HG02970 (cell line): ENCODE data around the gene NECTIN1.

ENCODE experiments used
- ATAC-seq: cut with Tn5 transposase; IDR thresholded peaks from one replicate; pipeline ENCODE4 v1.9.1; 2021; ENCODE audit warnings: mild to moderate bottlenecking, moderate library complexity, moderate number of reproducible peaks; ENCODE audit not compliant: unreplicated experiment, low FRiP score

The NECTIN1 gene

DNA sequence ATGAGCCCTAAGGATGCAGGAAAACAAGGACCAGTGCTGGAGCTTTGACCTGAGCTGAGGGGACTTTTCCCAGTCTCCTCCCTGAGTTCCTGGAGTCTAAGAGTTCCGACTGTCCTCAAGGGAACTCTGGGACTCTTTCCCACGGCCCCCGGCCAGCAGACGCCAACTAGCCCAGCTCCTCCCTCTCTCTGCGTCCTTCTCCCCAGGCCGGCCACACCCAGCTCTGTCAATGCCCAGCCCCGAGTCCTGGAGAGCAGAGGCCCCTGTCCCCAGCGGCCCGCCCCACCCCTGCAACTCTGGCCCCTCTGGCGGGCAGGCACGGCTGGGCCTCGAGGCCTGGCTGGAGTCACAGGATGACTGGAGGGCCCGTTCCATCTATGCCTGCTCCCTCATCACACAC lies 29.8 kb downstream of the NECTIN1 start:
- no peak for ATAC-seq

DNA sequence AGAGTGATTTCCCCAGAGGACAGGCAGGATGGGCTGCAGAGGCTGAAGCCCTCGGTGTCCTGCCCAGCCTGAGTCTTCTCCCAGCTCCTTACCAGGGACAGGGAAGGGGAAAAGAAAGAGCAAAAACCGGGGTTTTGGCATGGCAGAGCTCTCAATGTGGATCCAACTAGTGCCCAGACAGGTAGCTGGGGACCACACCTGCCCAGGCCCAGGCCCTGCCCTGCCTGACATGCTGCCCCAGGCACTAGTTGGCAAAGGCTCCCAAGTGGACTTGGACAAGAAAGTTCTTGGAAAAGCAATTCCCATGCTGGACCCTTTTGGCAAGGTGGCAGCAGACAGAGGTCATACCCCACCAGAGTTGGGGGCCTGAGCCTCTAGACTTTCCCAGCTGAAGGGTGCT lies 31.1 kb downstream of the NECTIN1 start:
- no peak for ATAC-seq

DNA sequence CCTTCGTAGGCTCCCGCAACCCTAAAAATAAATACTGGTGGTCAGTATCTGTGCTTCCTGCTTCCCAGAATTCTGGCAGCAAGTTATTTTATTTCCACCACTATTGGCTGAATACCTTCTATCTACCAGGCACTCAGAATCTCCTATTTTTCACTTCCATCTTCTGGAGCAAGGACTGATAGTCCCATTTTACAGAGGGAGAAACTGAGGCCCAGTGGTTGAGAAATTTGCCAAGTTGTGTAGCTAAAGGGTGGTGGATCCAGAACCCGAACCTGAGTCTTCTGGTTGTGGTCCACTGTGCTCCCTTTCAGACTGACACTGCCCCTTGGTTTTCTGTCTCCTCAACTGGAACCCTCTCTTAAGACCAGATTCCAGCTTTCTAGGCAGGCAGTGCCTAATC lies 31.6 kb downstream of the NECTIN1 start:
- no peak for ATAC-seq

DNA sequence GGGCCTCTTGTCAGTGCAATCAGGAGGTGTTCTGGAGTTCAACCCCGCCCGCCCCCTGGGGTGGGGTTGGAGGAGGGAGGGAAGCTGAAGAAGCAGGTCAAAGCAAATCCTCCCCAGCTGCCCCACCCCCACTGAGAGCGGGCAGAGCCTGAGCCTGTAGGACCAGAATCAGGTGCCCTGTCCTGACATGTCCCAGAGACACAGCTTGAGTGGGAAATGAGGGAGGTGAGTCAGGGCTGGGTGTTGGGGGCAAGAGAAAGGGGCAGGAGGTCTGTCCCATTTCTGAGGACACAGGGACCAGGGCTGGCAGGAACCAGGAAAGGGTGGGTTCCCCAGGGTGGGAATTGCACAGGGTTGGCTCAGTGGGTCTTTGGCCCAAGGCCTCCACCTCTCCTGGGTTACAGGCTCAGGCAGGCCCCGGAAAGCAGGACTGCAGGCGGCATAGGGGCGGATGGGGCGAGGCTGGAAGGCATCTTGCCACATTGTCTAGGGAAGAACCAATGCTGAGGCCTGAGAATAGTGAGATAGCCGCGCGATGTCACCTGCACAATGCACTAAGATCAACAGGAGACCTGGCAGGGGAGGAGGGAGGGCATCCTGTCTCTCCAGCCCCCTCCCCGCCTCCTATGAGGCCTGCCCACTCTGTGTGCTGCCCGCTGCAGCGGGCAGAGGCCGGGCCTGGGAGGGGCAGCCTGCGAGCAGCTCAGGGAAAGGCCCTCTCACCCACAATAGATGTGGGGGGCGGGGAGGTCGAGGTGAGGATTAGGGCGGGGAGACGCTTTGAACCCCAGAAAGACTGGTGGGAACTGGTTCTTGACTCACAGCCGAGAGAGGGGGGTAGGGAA lies 32.4 kb downstream of the NECTIN1 start:
- no peak for ATAC-seq

DNA sequence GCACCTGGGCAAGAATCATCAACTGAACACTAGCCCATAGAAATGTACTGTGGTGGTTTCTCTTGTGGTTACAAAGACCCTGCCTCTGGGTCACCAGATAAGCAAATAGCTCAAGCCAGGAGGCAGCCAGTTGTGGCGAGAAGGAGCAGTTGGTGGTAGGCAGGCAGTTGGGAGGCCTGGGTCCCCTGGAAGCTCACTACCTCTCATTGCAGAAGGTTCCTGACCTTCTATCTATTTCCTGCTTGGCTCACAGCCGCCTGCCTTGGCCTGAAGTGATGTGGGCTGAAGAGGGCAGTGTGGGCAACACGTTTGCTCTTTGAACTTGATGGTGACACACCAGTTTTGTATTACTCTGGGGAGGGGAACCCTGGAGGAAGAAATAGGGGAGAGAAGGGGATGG lies 34.7 kb downstream of the NECTIN1 start:
- no peak for ATAC-seq

DNA sequence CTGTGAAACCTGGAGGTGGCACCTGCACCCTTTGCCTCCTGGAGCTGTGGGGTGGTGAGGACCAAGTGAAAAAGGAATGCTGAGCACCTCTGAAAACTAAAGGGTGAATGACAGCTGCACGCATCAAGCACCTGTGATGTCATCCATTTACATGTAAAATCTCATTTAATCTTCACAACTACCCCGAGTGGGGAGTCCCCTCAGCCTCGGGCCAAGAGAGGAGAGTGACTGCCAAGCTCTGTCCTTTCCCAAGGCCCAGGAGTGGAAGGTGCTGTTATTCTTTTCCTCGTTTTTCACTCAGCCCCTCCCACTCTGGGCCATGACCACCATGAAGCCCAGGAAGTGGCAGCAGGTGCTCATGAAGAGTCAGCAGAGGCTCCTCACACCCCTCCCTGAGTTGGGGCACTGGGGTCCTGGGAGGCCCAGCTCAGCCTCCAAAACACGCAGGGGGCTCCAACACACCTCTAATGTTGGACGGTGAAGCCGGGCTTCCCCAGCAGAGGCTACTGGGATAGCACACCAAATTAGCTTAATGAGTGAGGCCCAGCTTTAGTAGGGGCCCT lies 35.7 kb downstream of the NECTIN1 start:
- no peak for ATAC-seq

DNA sequence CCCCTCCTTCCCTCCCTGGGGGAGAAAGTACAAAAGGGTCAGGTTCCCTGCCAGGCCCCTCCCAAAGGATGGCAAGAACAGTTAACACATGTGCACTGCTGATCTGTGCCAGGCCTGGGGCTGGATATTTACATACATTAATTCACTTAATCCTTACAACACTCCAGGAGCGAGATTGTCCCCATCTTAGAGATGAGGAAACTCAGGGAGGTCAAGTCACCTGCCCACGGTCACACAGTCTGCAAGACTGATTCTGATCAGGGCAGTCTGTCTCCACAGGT lies 36.5 kb downstream of the NECTIN1 start:
- ATAC-seq: no peak

DNA sequence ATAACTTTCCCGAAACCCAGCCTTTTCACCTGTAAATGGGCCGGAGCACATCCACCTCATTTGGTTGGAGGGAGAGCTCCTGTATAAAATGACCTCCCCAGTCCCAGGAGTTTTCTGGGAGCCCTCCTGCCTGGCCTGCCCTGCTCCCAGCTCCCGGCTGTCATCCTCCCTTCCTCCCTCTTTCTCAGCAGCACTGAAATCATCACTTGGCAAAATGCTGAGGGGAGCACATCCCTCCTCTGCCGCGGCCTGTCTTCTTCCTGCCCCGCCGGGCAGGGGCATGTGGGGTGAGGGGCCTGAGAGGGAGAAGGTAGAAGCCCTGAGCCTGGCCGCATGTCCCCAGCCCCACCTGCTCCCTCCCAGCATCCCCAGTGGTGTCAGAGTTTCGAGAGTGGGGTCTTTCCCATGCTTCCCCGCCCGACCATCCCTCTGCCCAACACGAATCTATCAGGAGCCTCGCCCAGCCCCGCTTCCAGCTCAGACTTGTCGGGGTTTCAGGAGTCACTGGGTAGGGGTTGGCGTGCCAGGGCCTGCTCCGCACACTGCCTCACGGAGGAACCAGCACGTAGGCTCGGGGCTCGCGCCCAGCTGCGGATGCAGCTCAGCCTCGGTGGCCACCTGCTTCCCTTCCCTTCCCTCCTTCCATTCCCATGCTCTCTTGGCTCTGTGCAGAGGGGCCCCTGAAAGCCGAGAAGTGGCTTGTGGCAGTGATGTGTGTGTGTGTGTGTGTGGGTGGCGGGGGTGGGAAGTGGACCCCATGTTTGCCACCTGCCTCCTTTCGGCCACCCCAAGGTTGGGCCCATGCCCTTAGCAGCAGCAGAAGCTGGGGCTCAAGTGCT lies 37.1 kb downstream of the NECTIN1 start:
- ATAC-seq: no peak

DNA sequence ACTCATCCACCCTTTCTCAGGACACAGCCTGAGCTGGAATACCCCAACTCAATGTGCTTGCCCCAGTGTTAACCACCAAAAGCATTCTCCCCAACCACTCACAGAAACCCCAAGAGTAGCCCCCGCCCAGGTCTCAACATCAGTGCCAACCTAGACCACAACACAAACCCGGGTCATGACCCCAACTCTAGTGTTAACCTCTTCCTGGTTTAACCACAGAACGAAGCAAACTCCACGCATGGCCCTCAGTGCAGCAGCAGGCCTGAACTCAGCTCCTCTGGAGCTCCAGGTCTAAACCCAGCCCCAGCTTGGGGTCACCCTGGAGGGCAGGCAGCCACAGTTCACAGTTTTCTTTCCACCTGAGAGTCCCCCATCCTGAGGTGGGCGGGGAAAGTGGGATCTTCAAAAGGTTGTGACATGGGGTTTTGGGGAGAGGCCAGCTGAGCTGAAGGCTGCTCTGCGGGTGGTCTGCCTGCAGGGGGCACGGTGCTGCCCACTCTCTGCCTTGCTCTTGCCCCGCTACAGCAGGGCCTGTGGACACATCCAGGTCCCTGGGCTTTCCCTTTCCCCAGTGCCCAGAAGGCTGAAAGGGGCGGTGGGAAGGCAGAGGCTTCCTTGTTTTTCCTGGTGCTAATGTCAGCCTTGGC lies 37.9 kb downstream of the NECTIN1 start:
- ATAC-seq: no peak

DNA sequence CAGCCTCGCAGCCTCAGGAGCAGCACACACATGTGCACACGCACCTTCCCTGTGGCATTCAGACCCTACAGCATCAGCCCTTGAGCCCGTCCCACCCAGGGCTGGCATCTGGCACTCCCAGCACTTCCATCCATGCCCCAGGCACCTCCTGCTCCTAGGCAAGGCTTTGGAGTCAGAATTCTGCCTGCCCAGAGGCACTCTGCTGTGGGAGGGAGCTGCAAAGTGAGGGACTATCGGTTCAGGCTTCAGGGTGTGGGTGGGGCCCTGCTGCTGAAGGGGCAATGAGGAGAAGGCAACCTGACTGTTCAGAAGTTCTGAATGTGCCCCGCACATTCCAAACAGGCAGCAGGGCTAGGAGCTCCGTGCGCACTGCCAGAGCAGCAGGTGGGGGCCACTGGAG lies 39.7 kb downstream of the NECTIN1 start:
- no peak for ATAC-seq

DNA sequence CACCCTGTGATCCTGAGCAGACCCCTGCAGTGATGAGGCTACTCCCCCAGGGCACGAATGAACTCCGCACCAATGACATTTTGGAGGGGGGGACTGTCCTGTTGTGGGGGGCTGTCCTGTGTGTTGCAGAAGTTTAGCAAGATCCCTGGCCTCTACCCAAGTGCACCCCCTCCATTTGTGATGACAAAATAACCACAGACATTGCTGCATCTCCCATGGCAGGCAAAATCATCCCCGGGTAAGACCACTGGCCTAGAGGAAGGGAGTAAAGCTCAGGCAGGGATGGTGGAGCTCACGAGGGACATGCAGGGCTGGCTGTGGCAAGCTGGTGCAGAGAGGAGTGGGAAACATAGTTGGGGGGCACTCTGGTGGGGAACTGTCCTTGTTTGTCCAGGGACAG lies 40.6 kb downstream of the NECTIN1 start:
- no peak for ATAC-seq

DNA sequence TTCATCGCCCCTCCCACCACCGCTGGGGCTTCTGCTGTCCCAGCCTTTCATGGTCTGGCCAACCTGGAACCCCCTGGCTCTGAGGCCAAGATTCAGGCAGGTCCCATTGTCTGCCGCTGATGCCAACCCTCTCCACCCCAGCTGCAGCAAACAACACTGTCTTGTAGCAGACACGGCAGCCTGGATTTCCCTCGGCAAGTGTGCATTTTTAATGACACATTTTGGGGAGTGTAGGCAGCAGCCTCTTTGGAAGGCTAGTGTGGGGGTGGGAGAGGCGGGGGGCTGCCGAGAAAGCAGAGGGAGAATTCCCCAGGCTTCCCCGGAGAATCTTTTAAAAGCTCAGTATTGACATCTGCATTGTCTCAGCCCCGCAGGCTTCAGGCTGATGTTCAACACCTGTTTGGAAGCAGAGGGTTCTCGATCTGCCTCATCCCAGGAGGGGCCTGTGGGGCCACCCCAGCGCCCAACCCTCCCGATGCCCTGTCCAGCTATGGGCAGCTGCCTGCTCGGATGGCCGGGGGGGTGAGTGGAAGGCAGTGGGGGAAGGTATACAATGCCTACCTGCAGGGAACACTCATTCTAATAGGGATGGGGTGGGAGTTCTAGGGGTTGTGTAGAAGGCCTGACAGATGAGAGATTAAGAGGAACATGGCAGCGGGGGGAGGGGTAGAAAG lies 41.5 kb downstream of the NECTIN1 start:
- ATAC-seq: no peak

DNA sequence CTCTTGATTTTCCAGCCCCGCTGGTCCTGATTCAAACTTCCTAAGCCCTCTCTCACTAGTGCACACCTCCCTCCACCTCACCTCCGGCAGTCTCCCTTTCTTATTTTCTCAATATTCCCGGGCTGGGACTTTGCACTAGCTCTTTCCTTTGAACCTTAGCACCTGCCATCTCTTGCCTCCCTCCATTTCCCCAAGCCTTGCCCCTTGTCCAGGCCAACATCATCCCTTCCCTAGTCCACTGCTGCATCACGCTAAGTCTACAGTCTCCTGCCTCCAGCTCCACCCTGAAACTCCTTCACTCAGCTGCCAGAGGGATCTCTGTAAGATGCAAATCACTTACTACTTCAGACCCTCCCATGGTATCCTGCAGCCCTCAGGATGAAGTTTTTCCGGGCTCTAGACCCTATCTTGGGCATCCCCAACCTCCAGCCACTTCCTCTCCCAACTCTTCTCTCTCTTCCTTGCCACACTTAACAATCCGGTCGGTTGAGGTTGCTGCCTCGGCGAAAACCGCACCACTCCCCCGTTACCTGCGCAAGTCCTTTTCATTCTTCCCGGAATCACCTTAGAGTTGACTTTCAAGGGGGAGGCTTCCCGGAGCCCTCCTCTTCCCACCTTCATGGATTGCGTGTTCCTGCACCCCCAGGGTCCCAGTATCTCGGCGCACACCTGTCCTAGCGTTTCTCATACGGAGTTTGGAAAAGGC lies 42.7 kb downstream of the NECTIN1 start:
- ATAC-seq: no peak

DNA sequence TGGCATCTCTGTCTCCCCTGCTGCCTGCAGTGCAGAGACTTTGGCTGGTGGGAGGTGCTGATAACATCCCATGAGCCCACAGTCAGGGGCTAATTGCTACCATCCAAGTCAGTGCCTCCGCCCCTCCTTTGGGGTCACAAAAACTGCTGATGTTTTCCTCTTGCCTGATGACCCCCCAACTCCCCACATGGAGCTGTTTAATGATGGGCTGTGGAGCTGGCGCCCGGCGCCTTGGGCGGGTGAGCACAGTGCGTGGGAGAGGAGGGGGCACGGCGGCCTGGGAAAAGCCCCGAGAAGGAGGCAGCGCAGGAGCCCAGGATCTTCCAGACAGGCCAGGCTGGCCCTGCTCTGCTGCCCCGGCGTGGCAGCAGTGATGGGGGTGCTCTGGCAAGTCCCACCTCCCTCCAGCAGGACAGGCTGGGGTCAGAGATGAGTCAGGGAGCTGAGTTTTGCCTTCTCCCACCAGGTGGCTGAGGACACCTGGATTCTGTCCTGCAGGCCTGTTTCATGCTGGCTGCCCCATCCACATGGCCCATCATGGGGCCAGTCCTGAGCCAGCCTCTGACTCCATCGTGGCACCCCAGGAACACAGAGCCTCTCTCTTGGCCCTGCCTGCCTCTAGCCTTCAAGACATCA lies 43.8 kb downstream of the NECTIN1 start:
- no peak for ATAC-seq

DNA sequence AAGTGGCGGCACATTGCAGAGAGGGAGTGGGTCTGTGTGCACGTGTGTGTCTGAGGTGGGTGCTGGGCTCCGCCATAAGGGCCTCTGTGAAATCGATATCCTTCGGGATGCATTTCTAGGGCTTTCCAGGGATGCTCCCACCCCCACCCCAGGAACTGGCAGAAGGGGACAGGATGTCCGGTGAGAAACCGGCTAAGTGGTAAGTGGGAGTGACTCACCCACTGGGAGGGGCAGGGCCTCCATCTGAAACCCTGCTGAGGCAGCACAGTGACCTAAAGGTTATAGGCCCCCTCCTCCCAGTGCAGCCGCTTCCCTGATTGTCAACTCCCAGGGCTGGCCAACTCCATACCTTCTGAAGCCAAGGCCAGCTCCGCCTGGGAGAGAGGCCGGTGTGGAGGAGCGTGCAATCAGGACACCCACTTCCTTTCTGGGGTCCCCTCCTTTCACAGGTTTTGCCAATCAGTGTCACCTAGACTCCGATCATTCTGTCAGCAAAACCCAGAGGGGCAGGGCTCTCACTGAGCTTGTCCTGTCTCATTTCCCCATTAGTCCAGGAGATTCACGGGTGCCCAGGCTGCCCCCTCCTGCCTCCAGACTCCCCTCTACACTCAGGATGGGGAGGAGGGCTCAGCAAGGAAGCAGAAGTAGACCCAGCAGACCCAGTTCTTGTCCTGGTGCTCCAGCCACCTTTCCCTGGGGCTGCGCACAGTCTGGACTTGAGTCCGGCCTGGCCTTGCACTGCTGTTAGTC lies 44.5 kb downstream of the NECTIN1 start:
- no peak for ATAC-seq

DNA sequence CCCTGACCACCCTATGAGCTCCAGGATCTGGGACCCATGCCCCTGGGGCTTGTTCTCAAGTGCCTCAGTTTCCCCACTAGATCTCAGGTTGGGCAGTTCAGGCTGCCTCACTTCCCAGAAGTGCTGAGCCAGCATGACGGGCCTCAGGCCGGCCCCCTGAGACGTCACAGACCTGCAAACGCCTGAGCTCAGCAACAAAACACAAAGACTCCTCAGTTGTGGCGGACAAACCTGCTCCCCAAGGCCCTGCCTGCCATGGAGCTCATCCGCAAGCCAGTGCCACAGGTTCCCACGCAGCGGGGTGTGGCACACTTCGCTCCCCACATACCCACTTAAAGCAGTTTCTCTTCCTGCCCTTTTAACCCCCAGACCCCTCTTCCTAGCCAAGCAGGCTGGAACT lies 45.2 kb downstream of the NECTIN1 start:
- no peak for ATAC-seq

DNA sequence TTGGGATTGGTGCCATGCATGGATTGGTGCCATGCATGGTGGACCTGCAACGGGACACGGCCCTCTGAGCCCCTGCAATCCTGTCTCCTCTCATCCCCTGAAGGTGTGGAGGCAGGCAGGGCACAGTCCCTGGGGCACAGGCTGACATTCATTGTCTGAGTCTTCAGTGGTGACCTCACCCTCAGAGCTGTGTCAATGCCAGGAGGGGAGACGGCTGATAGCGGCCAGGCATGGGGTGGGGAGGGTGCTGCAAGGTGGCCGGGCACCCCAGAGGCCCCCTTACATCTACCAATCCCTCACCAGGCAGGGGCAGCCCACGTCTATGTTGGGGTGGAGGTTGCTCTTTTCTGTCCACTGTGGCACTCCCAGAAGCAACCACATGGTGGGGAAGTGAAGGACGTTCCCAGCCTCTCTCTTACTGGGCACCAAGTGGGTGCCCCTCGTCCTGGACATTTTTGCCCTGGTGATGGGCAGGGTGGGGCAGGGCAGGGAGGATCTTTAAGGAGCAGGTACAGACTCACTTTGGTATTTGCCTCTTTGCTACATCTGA lies 47.6 kb downstream of the NECTIN1 start:
- no peak for ATAC-seq

DNA sequence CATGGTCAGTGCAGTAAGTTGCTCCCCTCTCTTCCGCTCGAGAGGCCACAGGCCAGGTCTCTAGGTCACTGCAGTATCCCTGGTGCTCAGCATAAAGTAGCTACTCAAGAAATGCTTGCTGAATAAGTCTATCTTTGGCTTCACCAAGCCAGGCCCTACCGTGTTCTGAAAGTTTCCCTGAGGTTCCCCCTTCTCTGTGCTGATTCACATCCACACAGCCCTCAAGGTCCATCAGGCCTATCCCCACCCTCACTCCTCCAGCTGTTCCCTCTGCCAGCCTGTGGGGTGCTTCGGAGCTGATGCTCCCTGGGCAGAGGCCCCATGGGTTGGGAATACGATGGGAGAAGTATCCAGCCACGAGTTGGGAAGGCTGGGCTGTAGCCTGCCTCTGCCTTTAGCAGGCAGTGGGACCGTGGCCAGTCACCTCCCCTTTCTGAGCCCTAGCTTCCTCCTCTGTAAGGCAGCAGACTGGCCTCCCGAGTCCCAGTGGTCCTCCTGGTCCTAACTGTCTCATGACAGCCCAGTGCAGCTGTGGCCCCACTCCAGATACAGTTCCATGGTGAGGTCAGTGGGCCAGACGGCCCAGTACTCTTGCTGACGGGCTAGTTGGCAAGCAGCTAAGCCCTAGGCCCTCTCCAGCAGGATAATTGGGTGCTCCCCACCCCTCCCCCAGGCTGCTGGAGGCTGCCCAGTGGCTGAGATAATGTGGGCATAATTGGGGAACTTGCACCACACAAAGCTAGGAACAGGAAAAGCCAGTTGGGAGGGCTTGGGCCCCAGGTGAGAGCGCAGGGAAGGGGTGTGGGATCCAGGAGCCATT lies 48.2 kb downstream of the NECTIN1 start:
- ATAC-seq: no peak
